ENCODE data around the gene PIAS4. TPM values are rescaled to one million over a fixed set of nuclear protein-coding genes. Genes with fewer than 3 reads are reported as not detected.

The PIAS4 gene
- total RNA-seq, 1 donor from 2014 or later = 58.8 TPM

DNA sequence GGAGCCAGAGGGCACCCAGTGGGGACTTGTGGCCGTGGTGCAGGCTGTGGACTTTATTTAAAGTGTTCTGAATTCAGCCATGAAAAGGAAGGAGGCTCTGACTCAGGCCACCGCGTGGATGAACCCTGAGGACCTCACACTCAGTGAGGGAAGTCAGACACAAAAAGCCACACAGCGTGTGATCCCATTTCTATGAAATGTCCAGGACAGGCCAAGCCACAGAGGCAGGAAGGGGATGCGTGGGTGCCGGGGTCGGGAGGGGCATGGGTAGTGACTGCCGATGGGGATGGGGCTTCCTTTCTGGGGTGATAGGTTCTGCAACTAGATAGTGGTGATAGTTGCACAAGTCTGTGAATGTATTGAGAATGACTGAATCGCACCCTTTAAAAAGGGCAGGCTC is 67.8 kb downstream of the PIAS4 start:
- Mint-ChIP-seq H3K36me3 (ENCODE audit: low read depth) (no peaks in the 10 kb centered on the region), H3K27me3 (ENCODE audit: low read depth) (peaks cover 2% of the 10 kb centered on the region), H3K9me3 (no peaks in the 10 kb centered on the region), H3K4me3 (no peak overlapping the region), H3K27ac (ENCODE audit: unreplicated experiment) (no peak overlapping the region), H3K4me1 (no peaks in the 10 kb centered on the region)
- TF ChIP-seq, protein P1, sequence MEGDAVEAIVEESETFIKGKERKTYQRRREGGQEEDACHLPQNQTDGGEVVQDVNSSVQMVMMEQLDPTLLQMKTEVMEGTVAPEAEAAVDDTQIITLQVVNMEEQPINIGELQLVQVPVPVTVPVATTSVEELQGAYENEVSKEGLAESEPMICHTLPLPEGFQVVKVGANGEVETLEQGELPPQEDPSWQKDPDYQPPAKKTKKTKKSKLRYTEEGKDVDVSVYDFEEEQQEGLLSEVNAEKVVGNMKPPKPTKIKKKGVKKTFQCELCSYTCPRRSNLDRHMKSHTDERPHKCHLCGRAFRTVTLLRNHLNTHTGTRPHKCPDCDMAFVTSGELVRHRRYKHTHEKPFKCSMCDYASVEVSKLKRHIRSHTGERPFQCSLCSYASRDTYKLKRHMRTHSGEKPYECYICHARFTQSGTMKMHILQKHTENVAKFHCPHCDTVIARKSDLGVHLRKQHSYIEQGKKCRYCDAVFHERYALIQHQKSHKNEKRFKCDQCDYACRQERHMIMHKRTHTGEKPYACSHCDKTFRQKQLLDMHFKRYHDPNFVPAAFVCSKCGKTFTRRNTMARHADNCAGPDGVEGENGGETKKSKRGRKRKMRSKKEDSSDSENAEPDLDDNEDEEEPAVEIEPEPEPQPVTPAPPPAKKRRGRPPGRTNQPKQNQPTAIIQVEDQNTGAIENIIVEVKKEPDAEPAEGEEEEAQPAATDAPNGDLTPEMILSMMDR (conservative IDR thresholded peaks at IDR 0.05) = no peak
- no peak for DNase-seq (ENCODE audit: low read depth, low spot score)

DNA sequence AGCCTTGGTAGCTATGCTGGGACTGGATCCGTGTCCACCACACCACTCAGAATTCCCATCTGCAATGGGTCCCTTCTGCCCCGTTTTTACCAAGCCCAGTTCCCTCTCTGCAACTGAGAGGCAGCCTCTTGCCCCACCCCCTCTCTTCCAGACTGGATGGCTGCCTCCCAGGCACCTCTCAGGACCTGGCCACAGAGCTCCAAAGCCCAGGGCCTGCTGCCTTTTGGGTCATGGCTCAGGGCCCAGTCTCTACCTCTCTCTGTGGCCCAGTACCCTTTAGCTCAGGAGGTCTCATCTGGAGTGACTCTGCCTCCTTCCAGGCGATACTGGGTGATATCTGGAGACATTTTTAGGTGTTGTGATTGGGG is 69.5 kb downstream of the PIAS4 start:
- Mint-ChIP-seq H3K4me3 (no peak overlapping the region), H3K27me3 (ENCODE audit: low read depth) (peaks cover 2% of the 10 kb centered on the region), H3K9me3 (no peaks in the 10 kb centered on the region), H3K36me3 (ENCODE audit: low read depth) (no peaks in the 10 kb centered on the region), H3K27ac (ENCODE audit: unreplicated experiment) (no peak overlapping the region), H3K4me1 (no peaks in the 10 kb centered on the region)
- TF ChIP-seq, protein P1 (conservative IDR thresholded peaks at IDR 0.05) = no peak
- DNase-seq (ENCODE audit: low read depth, low spot score) = no peak

DNA sequence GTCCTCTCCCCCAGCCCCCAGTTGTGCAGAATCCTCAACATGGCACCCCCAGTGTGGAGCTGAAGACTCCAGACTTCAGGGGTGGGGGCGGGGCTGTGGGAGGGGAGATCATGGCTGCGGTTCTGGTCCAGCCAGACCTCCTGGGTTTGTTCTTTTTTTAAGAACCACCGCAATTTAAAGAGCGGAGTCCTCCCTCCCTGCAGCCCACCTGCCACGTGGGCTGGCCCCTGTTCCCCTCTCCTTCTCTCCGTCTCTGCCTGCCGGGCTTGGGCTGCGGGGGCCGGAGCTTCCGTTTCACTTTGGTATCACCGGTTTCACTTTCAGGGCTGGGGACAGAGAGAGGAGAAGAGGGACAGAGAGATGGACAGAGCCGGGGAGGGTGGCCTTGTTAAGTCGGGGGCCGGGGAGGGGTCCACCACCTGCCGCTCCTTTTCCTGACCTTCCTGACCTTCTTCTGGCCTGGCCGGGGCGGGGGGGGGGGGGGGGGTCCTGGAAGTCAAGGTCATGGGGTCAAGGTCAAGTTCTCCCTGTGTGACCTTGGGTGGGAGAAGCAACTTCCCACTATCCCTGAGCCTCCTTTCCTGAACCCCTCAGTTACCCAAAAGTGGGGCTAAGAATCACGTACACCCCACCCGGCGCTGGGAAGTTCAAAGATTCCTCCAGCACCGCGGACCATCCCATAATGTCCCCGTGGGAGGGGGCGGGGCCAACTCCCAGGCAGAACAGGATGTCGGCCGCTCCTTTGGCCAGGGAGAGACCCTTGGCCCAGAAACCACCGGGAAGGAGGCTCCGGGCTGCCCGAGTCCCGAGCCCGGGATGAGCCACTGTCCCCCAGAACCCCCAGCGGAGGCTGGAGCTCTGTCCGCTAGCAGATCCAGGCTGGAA is 70.5 kb downstream of the PIAS4 start:
- H3K27ac Mint-ChIP-seq (ENCODE audit: unreplicated experiment) = no peak overlapping the region
- H3K36me3 Mint-ChIP-seq (ENCODE audit: low read depth) = no peaks in the 10 kb centered on the region
- H3K4me3 Mint-ChIP-seq = no peak overlapping the region
- TF ChIP-seq, protein P1 (conservative IDR thresholded peaks at IDR 0.05) = no peak
- no peak for DNase-seq (ENCODE audit: low read depth, low spot score)
- peaks cover 2% of the 10 kb centered on the region for H3K27me3 Mint-ChIP-seq (ENCODE audit: low read depth)
- no peaks in the 10 kb centered on the region for H3K9me3 Mint-ChIP-seq
- H3K4me1 Mint-ChIP-seq = no peaks in the 10 kb centered on the region

DNA sequence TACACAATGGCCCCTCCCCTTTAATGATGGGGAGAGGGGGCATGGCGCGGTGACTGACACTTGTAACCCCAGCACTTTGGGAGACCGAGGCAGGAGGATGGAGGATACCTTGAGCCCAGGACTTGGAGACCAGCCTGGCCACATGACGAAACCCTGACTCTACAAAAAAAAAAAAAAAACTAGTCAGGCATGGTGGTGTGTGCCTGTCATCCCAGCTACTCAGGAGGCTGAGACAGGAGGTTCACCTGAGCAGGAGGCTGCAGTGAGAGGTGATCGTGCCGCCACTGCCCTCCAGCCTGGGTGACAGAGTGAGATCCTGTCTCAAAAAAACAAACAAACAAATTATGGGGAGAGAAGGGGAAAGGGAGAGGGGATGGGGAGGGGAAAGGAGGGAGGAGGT is 72.9 kb downstream of the PIAS4 start:
- Mint-ChIP-seq H3K27ac (ENCODE audit: unreplicated experiment) (no peak overlapping the region), H3K27me3 (ENCODE audit: low read depth) (peaks cover 2% of the 10 kb centered on the region), H3K9me3 (no peaks in the 10 kb centered on the region), H3K4me3 (no peak overlapping the region), H3K4me1 (no peaks in the 10 kb centered on the region), H3K36me3 (ENCODE audit: low read depth) (no peaks in the 10 kb centered on the region)
- DNase-seq (ENCODE audit: low read depth, low spot score) = no peak
- TF ChIP-seq, protein P1 (conservative IDR thresholded peaks at IDR 0.05) = no peak

DNA sequence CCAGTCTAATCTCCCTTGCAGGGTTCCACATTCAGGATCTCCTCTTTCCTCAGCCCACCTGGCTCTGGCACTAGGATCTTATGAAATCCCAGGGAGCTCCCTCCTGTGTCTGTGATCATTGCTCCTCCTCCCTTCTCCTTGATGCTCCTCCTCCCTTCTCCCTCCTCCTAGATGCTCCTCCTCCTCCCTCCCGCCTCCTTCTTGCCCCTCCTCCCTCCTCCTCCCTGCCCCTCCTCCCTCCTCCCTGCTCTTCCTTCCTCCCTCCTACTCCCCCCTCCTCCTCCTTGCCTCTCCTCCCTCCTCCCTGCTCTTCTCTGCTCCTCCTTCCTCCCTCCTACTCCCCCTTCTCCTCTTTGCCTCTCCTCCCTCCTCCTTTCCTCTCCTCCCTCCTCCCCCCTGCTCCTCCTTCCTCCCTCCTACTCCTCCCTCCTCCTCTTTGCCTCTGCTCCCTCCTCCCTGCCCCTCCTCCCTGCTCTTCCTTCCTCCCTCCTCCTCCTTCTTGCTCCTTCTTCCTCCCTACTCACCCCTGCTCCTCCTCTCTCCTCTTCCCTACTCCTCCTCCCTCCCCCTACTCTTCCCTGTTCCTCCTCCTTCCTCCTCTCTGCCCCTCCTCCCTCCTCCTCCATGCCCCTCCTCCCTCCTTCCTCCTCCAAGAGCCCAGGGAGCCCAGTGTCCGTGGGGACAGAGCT is 74.0 kb downstream of the PIAS4 start:
- H3K4me3 Mint-ChIP-seq = no peak overlapping the region
- TF ChIP-seq, protein P1 (conservative IDR thresholded peaks at IDR 0.05) = no peak
- no peaks in the 10 kb centered on the region for H3K9me3 Mint-ChIP-seq
- H3K4me1 Mint-ChIP-seq = no peaks in the 10 kb centered on the region
- H3K27ac Mint-ChIP-seq (ENCODE audit: unreplicated experiment) = no peak overlapping the region
- H3K36me3 Mint-ChIP-seq (ENCODE audit: low read depth) = no peaks in the 10 kb centered on the region
- peaks cover 2% of the 10 kb centered on the region for H3K27me3 Mint-ChIP-seq (ENCODE audit: low read depth)
- no peak for DNase-seq (ENCODE audit: low read depth, low spot score)

Data from neural crest cell (in vitro differentiated cells).